Motor neuron (in vitro differentiated cells): ENCODE results near the gene SLC6A9. TPM values are rescaled to one million over a fixed set of nuclear protein-coding genes. Genes with fewer than 3 reads are reported as not detected.

Source experiments
- ATAC-seq, 8 experiments: fragments of 200-7000 bp; cut with Tn5 transposase; replicated peaks in 6 of 8; 2 replicates each; pipeline ENCODE4 v1.8.0; 2021; ENCODE audit warnings: mild to moderate bottlenecking in 8 of 8, moderate library complexity in 8 of 8
- H3K27ac ChIP-seq, 2 donors: fragments of 250-450 bp; sonication (Bioruptor Pico); 2 replicates each; pipeline ENCODE4 v1.9.0; 2021; ENCODE audit warnings: antibody characterized with exemption in 2 of 2, mild to moderate bottlenecking in 2 of 2, moderate library complexity in 1 of 2
- H3K4me1 ChIP-seq, 2 donors: fragments of 250-450 bp; sonication (Bioruptor Pico); replicated peaks in 1 of 2; 2 replicates each; pipeline ENCODE4 v1.6.1; 2021; ENCODE audit warnings: antibody characterized with exemption in 2 of 2, mild to moderate bottlenecking in 2 of 2, moderate library complexity in 1 of 2
- H3K4me3 ChIP-seq, 5 donors: fragments of 250-450 bp; sonication (Bioruptor Pico); 2 replicates each; pipeline ENCODE4 v1.9.0; 2021; ENCODE audit warnings: antibody characterized with exemption in 5 of 5, mild to moderate bottlenecking in 5 of 5, moderate library complexity in 4 of 5
- WGBS, 10 experiments: fragments of 450-650 bp; shearing (Covaris generic); methylation state at CpG; one replicate each; pipeline ENCODE4 v1.0.0; 2022; 5-methylcytosine and 5-hydroxymethylcytosine counted together
- in situ Hi-C, 9 experiments: fragments of 400-800 bp; cut with MboI; loops; one replicate each; pipeline ENCODE4 v1.15.0; 2021; ENCODE audit warnings: low sequenced_read_pairs in 9 of 9, low pct_unique_long_range_greater_than_20kb in 2 of 9; ENCODE audit not compliant: unreplicated experiment in 9 of 9
- total RNA-seq, 8 experiments: library from RNA; unstranded; fragments of 300-600 nt; gene quantifications; 2 replicates each; pipeline versions ENCODE4 v1.2.3 to v1.2.4, GENCODE V29; 2022

The SLC6A9 gene
- total RNA-seq, 8 experiments from 2014 or later, result 5.2 to 31.6 (median 14.1) TPM

DNA sequence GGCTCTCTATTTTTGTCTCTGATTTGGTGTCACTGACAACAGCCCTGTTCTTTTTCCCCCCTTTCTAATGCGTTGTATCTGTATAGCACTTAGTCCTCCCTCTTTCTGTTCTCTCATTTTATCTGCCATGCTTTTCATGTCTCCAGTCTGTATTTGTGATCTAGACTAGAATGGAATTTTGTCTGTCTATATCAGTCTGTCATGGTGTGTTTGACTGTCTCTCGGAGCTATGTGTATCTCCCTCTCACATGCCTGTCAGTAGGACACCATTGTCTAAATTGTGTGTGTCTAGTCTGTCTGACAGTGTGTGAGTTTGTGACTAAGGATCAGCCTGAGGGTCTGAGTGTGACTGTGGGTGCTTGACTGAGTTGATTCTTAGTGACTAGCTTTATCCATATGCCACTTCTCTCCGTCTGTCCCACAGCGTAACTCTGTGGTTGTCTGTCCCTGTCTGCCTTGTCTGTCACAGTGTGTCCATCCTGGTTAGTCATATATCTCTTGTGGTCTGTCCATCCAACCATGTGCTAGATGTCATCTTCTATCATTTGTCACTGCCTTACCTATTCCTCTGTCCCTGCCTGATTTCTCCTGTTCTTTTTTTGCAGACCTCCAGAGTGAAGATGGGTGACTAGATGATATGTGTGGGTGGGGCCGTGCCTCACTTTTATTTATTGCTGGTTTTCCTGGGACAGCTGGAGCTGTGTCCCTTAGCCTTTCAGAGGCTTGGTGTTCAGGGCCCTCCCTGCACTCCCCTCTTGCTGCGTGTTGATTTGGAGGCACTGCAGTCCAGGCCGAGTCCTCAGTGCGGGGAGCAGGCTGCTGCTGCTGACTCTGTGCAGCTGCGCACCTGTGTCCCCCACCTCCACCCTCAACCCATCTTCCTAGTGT is 53.6 kb downstream of the SLC6A9 start:
- Histone ChIP-seq H3K4me1 (peaks cover 31 to 44% of the 10 kb centered on the region in 2 donors), H3K27ac (no peak overlapping the region), H3K4me3 (peak overlapping the region in 2 of 5 donors; percentile 3 to 90)
- WGBS, 10 experiments, result 75 to 100% (median 95%) methylated on average over 1 to 9 of the region's 9 CpGs; no CpG with 5 or more reads in 1 of the 10 experiments
- ATAC-seq, result no peak
- in situ Hi-C loops, result no loop called here

- WGBS, 10 experiments, result 60 to 100% (median 96%) methylated on average over 1 to 8 of the region's 8 CpGs; no CpG with 5 or more reads in 4 of the 10 experiments
- no peak overlapping the region for H3K27ac ChIP-seq
Measured at GRCh38 chr1:43976890-43977289, 54.4 kb downstream of the SLC6A9 start.

DNA sequence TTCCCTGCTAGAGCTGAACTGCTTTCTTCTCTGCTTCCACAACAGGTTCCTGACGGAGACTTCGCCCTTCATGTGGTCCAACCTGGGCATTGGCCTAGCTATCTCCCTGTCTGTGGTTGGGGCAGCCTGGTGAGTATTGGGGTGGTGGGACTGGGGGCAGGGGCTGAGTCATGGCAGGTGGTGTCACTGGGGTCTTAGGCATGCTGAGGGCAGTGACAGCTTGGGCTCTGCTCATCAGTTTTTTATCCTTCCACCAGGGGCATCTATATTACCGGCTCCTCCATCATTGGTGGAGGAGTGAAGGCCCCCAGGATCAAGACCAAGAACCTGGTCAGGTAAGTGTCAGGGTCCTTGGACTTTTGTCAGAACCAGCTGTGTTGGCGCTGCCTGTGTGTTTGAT is 55.2 kb downstream of the SLC6A9 start:
- Histone ChIP-seq H3K27ac (no peak overlapping the region), H3K4me3 (peak overlapping the region; percentile 69 to 92 (median 78)), H3K4me1 (peaks cover 31 to 45% of the 10 kb centered on the region in 2 donors)
- WGBS, 10 experiments, result 80 to 100% (median 95%) methylated on average over 1 to 3 of the region's 4 CpGs; no CpG with 5 or more reads in 6 of the 10 experiments
- in situ Hi-C loops, result no loop called here
- no peak for ATAC-seq

More at GRCh38 chr1:43976890-43977289, 54.4 kb downstream of the SLC6A9 start:
- ATAC-seq, result no peak
- peaks cover 31 to 44% of the 10 kb centered on the region in 2 donors for H3K4me1 ChIP-seq
- in situ Hi-C loops, result no loop called here
- peak overlapping the region in 2 of 5 donors; percentile 80 to 92 for H3K4me3 ChIP-seq

- ATAC-seq, result peak in 2 of 8 experiments; percentile 2 to 7
Measured at GRCh38 chr1:43975249-43975961, 55.9 kb downstream of the SLC6A9 start.

GRCh38 chr1:43974443-43975248 is 56.6 kb downstream of the SLC6A9 start, which contains the start of gene ATP6V0B:
TSS of gene ATP6V0B (plus strand) at chr1:43974960. CDS start at chr1:43975041, 81 bp downstream.
- H3K4me1 ChIP-seq, result peaks cover 28 to 41% of the 10 kb centered on the region in 2 donors
- ATAC-seq, result peak; percentile 62 to 80 (median 70)
- peak within 1 kb of the TSS; percentile 82 to 88 for H3K27ac ChIP-seq
- in situ Hi-C loops, result no loop called here
- 0 to 1% (median 0%) methylated on average over 2 to 26 of the region's 93 CpGs; no CpG with 5 or more reads in 6 of the 10 experiments for WGBS, 10 experiments
- H3K4me3 ChIP-seq, result peak within 1 kb of the TSS; percentile 69 to 92 (median 78)

More at GRCh38 chr1:43975249-43975961, 55.9 kb downstream of the SLC6A9 start:
- Histone ChIP-seq H3K27ac (peak overlapping the region; percentile 82 to 88), H3K4me1 (peaks cover 33 to 45% of the 10 kb centered on the region in 2 donors), H3K4me3 (peak overlapping the region; percentile 69 to 92 (median 78))
- 0 to 17% (median 5%) methylated on average over 1 to 26 of the region's 34 CpGs; no CpG with 5 or more reads in 3 of the 10 experiments for WGBS, 10 experiments
- in situ Hi-C loops, result no loop called here

- ATAC-seq, result no peak
- WGBS, 10 experiments, result 34 to 86% (median 55%) methylated on average over 1 to 9 of the region's 9 CpGs
- Histone ChIP-seq H3K27ac (peak overlapping the region in 1 of 2 donors; percentile 88), H3K4me1 (peaks cover 28 to 43% of the 10 kb centered on the region in 2 donors), H3K4me3 (peak overlapping the region; percentile 69 to 92 (median 78))
- in situ Hi-C loops, result no loop called here
Measured at GRCh38 chr1:43973981-43974442, 57.2 kb downstream of the SLC6A9 start.

DNA sequence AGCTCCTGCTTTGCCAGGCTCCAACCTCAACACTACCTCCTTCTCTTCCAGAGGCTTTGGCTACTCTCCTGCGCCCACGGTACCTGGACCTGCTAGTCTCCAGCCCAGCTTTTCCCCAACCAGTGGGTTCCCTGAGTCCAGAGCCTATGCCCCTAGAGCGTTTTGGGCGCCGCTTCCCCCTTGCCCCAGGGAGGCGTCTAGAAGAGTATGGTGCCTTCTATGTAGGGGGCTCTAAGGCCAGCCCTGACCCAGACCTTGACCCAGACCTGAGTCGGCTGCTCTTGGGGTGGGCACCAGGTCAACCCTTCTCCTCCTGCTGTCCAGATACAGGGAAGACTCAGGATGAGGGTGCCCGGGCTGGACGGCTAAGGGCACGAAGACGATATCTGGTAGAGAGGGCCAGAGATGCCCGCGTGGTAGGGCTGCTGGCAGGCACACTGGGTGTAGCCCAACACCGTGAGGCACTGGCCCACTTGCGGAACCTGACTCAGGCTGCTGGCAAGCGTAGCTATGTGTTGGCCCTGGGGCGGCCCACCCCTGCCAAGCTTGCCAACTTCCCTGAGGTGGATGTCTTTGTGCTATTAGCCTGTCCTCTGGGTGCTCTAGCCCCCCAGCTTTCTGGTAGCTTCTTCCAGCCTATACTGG is 59.8 kb downstream of the SLC6A9 start:
- in situ Hi-C loops, result no loop called here
- WGBS, 10 experiments, result 84 to 100% (median 92%) methylated on average over 3 to 7 of the region's 17 CpGs; no CpG with 5 or more reads in 6 of the 10 experiments
- no peak for ATAC-seq
- no peak overlapping the region for H3K4me3 ChIP-seq
- H3K27ac ChIP-seq, result no peak overlapping the region
- peaks cover 16 to 20% of the 10 kb centered on the region in 2 donors for H3K4me1 ChIP-seq

- H3K27ac ChIP-seq, result no peak overlapping the region
- in situ Hi-C loops, result no loop called here
- peak overlapping the region; percentile 70 to 91 (median 82) for H3K4me3 ChIP-seq
- peaks cover 11 to 15% of the 10 kb centered on the region in 2 donors for H3K4me1 ChIP-seq
- ATAC-seq, result no peak
- 80 to 92% (median 86%) methylated on average over 1 to 9 of the region's 9 CpGs; no CpG with 5 or more reads in 4 of the 10 experiments for WGBS, 10 experiments
Measured at GRCh38 chr1:43970911-43971310, 60.4 kb downstream of the SLC6A9 start.

- Histone ChIP-seq H3K4me3 (peak overlapping the region; percentile 70 to 91 (median 82)), H3K4me1 (peaks cover 8 to 12% of the 10 kb centered on the region in 2 donors), H3K27ac (peak overlapping the region; percentile 51 to 82)
- in situ Hi-C loops, result no loop called here
- WGBS, 10 experiments, result 0 to 66% (median 26%) methylated on average over 2 to 4 of the region's 5 CpGs; no CpG with 5 or more reads in 5 of the 10 experiments
- no peak for ATAC-seq
Measured at GRCh38 chr1:43970502-43970901, 60.8 kb downstream of the SLC6A9 start.

DNA sequence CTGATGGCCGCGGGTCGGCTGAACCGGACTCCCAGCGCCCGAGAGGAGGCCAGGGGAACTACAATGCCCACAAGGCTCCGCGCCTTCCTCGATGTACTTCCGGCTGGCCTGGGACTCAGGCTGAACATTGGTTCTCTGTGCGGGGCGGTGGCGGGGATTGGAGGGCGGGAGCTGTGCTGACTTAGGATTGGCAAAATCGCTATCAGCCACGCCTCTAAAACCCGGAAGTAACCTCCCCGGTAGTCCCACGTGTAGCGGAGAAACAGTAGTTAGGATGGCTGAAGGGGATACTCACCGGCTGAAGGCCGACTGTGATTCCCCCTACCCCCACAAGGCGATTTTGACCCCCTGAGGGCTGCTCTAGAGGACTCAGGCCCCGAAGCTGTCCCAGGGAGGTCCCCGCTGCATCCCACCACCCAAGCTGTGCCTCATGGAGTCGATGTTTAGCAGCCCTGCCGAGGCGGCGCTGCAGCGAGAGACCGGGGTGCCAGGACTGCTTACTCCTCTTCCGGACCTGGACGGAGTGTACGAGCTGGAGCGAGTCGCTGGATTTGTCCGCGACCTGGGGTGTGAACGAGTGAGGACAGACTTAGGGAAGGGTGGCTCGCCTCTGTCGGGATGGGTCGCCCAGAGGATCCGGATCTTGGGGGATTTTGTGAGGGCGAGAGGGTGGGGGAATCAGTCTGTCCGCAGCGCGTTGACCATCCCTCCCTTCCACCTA is 61.4 kb downstream of the SLC6A9 start, which contains the start of gene DPH2:
TSS of gene DPH2 (plus strand) at position 265 of the 721 bp plus-strand sequence. CDS start at position 431, 166 bp downstream.
- in situ Hi-C loops, result no loop called here
- ATAC-seq, result peak; percentile 80 to 92 (median 90)
- H3K27ac ChIP-seq, result peak within 1 kb of the TSS; percentile 51 to 82
- H3K4me3 ChIP-seq, result peak within 1 kb of the TSS; percentile 70 to 91 (median 82)
- 0 to 1% (median 0%) methylated on average over 2 to 27 of the region's 47 CpGs; no CpG with 5 or more reads in 5 of the 10 experiments for WGBS, 10 experiments
- peaks cover 8 to 12% of the 10 kb centered on the region in 2 donors for H3K4me1 ChIP-seq

GRCh38 chr1:43969416-43969745 is 61.9 kb downstream of the SLC6A9 start:
- in situ Hi-C loops, result no loop called here
- WGBS, 10 experiments, result 33 to 100% (median 58%) methylated on average over 1 to 7 of the region's 7 CpGs; no CpG with 5 or more reads in 4 of the 10 experiments
- ATAC-seq, result no peak
- peak overlapping the region; percentile 16 to 91 (median 70) for H3K4me3 ChIP-seq
- H3K27ac ChIP-seq, result no peak overlapping the region
- H3K4me1 ChIP-seq, result peaks cover 8 to 12% of the 10 kb centered on the region in 2 donors
